ENCODE measurements around the gene GOLT1A.

Gene GOLT1A

DNA sequence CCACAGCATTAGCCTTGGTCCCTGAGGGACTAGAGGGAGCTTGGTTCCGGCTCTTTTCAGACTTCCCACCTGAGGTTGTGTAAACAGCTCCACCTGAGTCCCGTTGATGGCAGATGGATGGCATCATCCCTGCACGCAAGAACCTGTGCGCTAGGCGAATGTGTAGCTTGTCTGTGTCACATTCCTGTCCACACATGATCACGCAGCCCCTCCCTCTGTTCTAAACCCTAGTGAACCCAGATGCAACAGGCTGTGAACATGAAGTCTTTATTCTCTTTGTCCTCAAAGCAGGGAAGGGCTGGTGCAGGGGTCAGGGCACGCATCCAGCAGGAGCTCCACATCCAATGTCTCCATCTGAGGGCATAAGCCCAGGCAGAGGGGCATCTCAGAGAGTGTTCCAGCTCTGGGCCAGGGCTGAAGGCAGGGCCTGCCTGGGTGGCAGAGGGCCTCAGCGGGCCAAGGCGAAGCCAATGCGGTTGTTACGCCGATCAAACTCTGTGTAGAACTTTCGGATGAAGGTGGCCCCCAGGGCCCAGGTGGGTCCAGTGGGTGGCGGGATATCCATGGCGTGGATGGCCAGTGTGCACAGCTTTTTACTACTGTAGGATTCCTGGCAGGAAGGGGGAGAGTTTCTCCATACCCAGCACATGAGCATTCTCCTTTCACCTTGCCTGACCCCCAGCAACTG is 59.1 kb downstream of the GOLT1A start:
- DNase-seq (ENCODE audit: low spot score): no peak

DNA sequence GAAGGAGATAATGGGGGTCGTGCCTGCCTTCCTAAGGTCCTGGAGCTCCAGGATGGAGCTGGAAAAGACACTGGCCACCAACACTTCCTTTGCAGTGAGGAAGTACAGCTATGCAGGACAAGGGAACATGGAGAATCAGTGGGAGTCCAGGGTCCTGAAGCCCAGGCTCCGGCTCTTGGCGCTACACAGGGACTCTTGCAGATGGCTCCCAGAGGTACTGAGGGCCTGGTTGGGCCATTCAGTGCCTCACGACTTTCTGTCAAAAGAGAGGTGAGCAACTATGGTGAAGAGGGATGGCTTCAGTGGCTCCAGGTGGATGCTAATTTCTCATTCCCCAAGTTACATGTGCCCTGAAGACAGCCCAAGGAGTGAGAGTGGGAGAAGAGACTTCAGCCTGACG is 60.1 kb downstream of the GOLT1A start:
- no peak for DNase-seq (ENCODE audit: low spot score)

DNA sequence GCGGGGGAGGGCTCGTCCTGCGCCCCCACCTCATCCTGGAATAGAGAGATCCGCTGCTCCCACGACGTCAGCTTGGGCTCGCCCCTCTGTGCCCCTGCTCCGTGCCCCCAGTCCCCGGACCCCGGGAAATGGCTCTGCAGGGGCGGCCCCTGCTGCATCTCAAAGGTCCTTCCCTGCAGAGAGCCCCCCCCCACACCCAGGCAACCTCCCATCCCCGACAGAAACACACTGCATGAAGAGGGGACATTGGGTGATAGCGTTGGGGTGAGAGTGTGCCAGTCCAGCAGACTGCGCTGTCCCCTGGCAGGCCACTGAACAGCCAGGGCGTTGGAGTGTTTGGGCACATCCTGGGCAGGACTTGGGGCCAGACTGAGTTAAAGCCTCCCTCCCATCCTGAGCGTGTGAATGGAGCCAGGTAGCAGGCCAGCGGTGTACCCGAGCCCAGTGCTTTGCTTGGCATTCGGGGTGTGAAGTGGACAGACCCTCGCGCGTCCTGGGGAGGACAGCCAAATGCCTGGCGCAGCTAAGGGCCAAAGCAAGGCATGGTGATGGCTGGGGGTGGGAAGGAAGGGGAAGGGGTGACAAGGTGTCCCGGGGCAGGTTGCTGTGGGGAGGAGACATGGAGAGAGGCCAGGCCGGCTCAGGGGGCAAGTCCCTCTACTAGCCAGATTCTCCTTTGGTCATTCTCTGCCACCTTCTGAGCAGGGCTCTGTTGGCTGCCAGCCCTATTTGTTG is 61.3 kb downstream of the GOLT1A start:
- no peak for DNase-seq (ENCODE audit: low spot score)

DNA sequence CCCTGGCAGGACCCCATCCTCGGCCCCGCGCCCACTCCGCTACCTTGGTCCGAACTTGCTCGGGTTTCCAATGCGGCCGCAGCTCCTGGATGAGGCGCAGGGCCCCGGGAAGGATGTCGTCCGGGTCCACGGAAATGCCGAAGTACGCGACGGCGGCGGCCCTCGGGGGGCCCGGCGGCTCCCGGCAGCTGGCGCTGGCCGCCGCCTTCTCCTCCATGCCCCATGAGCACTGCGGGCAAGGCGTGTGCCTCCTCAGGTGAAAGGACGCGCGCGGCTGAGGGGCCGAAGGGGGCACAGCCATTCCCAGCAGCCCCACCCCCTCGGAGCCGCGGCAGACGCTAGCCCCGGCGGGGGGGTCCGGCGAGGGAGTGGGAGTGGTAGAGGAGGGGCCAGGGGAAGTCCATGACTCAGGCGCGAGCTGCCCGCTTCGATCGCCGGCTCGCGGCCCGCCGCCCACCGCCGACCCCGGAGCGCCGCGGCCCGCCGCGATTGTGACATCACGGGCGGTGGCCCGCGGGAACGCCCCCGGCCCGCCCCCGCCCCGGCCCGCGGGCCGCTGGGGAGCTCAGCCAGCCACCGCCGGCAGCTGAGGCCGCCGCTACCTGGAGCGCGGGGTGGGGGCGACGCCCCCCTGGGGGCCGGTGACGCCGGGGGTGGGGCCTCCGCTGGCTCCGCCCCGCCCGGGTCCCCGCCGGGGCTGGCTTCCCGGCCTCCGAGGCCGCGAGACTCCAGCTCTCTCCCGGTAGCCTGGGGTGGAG is 62.1 kb downstream of the GOLT1A start, which contains the start of gene ETNK2:
Gene ETNK2 (minus strand): TSS at position 493 of the 758 bp plus-strand sequence. CDS start 192 bp downstream, at position 301.
- no peak for DNase-seq (ENCODE audit: low spot score)

DNA sequence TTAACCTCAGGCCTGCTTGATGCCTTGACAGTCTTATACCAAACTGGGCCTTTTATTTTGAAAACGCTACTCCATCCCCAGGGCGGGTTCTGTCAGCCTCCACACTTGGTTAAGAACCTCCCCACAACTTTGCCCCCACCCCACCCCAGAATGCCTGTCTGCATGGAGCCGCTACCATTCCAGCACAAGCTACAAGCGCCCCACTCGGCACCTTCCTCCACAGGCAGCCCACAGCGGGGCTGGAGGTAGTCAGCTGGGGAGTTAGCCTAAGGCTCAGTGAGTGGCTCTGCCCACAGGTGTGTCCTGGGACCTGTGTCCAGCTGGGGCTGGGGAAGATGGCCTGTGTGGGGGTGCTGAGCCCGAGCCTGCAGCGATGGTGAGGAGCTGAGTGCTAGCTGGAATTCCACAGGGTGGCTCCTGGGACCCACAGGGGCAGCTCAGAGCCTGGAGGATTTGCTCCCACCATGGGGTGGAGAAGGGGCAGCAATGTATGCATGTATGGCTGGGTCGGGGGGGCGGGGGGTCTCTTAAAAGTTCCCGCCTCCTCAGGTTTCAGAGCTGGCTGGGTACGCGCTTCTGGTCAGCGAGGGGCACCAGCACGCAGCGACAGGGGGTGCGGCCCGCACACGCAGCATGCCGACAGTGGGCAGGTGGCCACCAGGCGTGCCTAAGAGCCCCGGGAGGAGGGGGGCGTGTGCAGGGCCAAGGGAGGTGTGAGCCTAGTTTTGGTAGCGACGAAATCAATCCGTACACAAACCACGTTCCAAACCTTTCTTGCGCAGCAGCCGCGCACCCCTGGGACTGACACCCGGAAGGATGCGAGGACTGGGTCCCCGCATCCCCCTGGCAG is 62.9 kb downstream of the GOLT1A start:
- no peak for DNase-seq (ENCODE audit: low spot score)

DNA sequence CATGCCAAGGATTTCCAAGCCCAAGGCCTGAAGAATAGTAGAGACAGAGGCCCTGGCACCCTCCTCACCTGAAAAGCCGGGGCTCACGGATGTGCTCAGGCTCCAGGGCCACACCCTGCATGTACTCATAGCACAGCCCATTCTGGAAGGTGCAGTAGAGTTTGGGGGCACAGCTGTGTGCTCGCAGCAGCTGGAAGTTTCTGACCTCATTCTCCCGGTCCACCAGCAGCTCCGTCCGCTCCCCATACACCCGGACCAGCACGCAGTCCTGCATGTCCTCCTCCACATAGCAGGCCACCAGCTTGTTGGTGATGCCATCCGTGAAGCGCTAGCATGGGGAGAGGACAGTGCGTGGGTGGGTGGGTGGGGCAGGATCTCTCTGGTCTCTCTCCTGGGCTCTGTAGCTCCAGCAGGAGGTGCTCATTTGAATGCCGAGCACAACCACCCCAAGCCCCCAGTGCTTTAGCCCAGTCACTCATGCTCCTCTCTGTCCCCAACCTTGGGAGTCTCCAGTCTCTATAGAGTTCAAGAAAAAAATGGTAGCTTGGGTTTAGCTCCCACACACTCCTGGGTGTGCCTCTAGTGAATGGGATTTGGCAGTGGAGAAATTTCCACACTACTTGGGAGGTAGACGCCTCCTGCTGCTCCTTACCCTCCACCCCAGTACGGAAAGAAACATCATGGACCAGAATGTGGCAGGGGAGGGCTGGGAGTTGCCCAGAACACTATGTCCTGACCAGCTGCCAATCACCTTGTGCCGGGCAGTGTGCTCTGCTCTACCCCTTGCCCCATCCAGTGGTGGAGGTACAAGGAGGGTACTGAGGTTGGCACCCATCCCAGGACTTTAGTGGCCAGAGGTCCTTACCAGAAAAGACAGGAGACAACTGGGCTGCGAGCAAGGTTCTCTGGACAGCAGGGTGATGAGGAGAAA is 63.9 kb downstream of the GOLT1A start:
- DNase-seq (ENCODE audit: low spot score): no peak

DNA sequence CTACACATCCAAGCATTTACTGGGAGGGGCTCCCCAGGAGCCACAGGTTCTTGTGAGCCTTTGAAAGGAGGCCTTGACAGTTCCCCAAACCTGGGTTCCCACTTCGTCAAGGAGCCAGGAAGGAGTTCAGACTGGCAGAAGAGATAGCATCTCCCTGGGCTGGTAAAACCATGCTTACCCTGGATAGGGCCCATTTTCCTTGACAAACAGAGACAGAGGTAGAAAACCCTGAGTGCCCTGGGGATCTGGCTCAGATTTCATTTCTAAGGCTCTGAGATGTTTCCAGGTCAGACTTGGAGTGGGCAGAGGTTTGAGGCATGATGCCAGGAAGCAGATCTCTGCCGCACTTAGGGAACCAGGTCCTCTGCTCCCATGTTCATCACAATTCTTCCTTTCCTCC is 64.7 kb downstream of the GOLT1A start:
- DNase-seq (ENCODE audit: low spot score): no peak

Data from pons (tissue), 1 donor.